ENCODE data around the gene ABCC4.

ABCC4 gene, protein sequence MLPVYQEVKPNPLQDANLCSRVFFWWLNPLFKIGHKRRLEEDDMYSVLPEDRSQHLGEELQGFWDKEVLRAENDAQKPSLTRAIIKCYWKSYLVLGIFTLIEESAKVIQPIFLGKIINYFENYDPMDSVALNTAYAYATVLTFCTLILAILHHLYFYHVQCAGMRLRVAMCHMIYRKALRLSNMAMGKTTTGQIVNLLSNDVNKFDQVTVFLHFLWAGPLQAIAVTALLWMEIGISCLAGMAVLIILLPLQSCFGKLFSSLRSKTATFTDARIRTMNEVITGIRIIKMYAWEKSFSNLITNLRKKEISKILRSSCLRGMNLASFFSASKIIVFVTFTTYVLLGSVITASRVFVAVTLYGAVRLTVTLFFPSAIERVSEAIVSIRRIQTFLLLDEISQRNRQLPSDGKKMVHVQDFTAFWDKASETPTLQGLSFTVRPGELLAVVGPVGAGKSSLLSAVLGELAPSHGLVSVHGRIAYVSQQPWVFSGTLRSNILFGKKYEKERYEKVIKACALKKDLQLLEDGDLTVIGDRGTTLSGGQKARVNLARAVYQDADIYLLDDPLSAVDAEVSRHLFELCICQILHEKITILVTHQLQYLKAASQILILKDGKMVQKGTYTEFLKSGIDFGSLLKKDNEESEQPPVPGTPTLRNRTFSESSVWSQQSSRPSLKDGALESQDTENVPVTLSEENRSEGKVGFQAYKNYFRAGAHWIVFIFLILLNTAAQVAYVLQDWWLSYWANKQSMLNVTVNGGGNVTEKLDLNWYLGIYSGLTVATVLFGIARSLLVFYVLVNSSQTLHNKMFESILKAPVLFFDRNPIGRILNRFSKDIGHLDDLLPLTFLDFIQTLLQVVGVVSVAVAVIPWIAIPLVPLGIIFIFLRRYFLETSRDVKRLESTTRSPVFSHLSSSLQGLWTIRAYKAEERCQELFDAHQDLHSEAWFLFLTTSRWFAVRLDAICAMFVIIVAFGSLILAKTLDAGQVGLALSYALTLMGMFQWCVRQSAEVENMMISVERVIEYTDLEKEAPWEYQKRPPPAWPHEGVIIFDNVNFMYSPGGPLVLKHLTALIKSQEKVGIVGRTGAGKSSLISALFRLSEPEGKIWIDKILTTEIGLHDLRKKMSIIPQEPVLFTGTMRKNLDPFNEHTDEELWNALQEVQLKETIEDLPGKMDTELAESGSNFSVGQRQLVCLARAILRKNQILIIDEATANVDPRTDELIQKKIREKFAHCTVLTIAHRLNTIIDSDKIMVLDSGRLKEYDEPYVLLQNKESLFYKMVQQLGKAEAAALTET (N-terminal part only)

DNA sequence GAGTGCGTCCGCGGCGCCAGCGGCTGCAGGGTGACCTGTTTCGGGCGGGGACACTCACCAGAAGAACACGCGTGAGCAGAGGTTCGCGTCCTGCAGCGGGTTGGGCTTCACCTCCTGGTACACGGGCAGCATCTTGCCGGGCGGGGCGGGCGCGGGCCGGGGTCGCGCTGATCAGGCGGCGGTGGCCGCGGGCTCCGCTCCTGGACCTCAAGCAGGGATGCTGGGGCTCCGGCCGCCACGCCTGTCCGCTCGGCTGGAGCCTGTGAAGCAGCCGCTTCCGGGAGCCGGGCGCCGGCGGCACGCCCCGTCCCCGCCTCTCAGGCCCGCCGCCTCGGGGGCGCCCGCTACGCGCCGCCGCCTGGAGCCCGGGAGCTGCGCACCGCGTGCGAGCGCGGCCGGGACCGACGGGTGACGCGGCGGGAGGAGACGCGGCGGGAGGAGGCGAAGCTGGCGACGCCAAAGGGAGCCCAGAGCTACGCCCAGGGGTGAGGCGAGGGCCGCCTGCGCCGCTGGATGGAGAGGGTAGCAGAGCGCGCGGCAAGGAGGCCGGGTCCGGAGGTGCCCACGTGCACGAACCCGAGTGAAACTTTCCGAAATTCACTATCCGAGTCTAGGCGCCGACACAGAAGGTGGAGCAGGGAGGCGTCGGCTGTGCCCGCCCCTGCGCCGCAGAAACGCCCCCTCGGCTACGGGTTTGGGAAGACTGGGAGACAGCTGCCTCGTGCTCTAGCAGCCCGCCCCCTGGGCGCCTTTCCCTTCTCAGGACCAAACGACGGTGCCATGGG, at the start of gene ABCC4:
Gene ABCC4 (minus strand): TSS at position 269 of the 785 bp plus-strand sequence. CDS start 137 bp downstream, at position 132.
- peak; percentile 19 for DNase-seq

DNA sequence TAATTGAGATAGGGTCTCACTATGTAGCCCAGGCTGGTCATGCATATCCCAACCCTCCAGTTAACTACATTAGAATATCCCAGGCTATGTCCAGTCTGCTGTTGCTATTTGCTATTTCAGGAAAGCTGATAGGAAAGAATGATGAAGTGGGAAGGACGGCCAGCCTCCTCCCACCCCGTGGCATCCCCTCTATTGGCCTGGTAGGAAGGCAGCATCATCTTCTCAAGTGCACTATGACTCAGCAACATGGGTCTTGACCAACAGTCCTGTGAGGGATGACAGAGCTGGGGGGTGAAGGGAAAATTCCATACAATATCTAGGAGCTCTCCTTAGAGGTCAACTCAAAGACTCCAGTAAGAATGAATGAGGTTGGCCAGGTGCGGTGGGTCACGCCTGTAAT, 48.0 kb upstream of the ABCC4 start:
- DNase-seq = no peak

DNA sequence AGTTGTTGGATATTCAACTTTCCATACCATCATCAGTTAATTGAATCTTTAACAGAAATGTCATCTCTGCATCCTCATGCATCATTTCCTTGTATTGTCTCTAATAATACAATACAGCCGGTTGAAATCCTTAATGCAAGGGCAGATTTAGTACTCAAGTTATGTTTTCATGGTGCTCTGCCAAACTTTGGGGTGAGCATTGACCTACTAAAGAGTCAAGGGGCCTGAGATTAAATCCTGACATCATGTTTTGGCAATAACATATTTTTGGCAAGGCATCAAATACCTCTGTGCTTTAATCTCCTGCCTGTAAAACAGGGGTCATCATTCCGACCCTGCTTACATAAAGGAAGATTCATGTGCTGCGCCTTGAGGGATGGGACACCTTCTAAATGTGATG, 42.7 kb upstream of the ABCC4 start:
- DNase-seq = no peak

DNA sequence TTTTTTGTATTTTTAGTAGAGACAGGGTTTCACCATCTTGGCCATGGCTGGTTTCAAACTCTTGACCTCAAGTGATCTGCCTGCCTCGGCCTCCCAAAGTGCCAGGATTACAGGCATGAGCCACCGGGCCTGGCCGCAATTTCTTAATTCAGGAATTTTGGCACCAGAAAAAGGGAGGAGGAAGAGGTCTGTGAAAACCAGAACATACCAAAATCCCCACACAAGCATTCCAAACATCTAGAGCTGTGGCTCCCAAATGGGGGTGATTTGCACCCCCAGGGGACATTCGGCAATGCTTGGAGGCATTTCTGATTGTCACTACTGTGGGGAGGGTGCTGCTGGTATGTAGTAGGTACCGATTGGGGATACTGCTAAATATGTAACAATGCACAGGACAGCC, 40.2 kb upstream of the ABCC4 start:
- no peak for DNase-seq

DNA sequence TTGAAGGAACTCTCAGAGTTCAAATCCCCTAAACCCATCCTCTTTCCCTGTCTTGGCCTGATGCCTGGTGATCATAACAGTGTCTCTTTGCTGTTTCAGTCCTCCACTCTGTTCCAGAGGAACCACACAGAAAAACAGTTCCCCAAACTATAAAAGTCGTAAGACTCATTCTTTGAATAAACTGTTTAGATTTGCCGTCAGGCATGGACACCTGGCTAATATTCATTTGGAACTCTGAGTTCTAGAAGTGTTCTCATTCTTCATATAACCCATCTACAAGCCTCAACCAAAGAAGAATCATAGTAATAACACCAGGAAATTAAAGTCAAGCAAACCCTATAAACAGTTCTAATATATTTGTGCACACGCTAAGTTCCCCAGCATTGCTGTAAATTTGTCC, 37.7 kb upstream of the ABCC4 start:
- DNase-seq = no peak

DNA sequence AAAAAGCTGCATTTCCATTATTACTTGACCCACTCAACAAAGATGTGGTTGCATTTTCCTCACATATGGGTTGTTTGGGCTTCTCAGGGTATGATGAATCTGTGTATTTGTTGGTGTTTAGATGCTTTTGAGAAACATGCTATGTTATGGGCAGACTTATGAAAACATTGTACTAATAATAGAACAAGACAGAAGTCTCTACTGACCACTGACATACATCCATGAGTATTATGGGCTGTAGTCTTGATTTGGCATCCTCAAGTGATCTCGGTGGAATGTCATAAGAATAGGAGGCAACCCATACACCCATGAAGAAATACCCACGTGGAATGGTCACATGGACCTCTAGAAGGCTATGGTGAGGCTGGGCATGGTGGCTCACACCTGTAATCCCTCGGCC, 36.3 kb upstream of the ABCC4 start:
- DNase-seq = no peak

DNA sequence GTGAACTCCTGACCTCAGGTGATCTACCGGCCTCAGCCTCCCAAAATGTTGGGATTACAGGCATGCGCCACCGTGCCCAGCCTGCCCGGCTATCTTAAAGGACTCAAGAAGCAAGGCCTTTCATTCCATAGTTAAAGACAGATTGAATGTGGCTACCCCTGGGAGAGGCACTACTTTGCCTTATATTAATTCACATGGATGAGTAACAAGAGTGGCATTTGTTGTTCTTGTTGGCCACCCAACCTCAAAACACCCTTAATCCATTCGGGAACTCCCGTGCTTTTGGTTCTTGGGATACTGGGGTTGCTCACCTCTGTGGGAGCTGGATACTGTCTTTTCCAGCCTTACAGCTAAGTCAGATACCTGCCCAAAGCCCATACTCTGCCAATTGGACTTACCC, 34.4 kb upstream of the ABCC4 start:
- no peak for DNase-seq

DNA sequence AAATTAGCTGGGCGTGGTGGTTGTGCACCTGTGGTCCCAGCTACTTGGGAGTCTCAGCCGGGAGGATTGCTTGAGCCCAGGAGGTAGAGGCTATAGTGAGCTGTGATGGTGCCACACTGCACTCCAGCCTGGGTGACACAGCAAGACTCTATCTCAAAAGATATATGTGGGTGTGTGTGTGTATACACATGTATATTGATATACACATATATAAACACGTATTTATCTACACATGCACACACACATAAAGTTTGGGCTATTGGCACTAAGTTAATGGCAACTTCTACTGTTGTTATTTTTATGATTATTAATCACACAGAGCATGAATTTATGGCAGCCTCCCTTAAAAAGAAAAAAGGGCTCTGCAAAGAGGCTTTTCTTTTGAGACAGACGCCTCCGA, 27.1 kb upstream of the ABCC4 start:
- no peak for DNase-seq

DNA sequence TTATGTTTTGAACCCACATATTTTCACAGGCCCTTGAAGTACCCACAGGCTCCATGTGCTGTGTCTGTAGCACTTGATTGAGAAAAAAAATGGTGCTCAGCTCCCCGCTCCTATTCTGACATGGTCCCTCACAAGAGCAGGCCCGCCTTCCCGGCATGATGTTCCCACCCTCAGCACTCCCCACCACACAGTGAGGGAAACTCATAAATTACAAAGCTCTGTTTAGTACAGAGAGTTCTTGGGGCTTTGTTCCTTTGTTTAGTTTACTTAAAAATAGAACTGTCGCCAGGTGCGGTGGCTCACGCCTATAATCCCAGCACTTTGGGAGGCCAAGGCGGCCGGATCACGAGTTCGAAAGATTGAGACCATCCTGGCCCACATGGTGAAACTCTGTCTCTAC, 25.9 kb upstream of the ABCC4 start:
- no peak for DNase-seq

DNA sequence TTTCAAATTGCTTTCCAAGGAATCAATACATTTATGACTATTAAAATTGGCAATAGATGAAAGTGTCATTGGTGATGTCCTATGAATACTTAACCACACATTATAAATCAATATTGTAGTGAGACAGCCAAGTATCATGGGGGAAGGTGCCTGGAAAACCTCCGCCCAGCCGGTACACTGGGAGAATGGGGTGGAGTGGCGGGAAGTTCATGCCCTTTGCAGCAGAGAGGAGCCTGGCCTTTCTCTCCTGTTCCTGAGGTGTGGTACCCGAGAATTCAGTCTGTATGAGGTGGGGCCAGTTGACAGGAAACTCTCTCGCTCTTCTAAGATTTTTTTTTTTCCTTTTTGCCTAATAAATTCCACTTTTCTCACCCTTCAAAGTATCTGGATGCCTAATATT, 25.4 kb upstream of the ABCC4 start:
- DNase-seq = no peak

DNA sequence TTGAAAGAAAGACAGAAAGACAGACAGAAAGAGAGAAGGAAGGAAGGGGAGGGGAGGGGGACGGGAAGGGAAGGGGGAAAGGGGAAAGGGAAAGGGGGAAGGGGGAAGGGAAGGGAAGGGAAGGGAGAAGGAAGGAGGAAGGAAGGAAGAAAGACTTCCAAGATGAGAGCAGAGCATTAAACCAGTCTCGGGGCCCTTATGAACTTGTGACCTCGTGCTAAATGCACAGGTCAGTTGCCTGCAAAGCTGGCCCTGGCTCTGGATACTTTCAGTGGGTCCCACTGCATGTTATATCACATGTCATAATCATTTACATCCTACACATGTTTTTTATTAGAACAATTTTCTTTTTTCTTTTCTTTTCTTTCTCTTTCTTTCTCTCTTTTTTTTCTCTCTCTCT, 24.2 kb upstream of the ABCC4 start:
- DNase-seq = no peak

DNA sequence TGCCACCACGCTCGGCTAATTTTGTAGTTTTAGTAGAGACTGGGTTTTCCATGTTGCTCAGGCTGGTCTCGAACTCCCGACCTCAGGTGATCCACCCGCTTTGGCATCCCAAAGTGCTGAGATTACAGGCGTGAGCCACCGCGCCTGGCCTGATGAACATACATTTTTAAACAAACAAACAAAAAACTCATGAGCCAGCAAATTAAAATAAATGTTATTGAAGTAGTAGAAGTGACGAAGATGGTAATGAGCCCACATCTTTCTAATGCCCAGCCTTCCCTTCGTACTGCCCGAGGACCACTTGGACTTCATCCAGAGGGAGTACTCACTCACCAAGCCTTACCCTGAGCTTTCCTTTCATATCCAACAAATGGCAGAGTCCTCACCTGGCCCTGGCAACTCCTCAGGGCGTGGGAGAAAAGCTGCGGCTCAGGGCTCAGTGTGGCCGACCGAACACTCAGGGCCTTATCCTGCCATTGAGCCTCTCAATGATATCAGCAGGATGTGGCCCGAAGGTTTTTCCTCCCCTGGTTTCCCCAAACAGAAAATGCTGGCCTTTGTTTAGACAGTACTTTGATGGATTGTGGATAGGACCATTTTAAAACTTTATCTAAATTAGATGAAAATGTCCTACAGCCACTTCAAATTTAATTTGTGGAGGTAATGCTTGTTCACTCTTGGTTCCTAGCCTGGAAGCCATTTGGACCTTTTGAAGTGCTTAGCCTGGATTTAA, 22.8 kb upstream of the ABCC4 start:
- no peak for DNase-seq

DNA sequence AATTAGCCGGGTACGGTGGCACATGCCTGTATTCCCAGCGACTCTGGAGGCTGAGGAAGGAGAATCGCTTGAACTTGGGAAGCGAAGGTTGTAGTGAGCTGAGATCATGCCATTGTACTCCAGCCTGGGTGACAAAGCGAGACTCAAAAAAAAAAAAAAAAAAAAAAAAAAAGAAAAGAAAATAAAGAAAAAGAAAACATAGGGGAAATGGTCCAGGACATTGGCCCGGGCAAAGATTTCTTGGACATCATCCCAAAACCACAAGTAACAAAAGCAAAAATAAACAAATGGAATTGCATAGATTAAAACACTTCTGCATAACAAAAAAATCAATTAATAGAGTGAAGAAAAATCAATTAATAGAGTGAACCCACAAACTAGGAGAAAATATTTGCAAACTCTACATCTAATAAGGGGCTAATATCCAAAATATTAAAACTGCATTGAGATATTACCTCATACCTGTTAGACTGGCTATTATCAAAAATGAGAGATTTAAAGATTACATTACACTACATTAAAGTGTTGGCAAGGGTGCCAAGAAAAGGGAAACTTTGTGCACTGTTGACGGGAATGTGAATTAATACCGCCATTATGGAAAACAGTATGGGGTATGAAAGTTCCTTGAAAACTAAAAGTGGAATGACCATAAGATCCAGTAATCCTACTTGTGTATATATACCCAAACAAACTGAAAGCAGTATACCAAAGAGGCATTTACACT, 18.5 kb upstream of the ABCC4 start:
- DNase-seq = no peak

DNA sequence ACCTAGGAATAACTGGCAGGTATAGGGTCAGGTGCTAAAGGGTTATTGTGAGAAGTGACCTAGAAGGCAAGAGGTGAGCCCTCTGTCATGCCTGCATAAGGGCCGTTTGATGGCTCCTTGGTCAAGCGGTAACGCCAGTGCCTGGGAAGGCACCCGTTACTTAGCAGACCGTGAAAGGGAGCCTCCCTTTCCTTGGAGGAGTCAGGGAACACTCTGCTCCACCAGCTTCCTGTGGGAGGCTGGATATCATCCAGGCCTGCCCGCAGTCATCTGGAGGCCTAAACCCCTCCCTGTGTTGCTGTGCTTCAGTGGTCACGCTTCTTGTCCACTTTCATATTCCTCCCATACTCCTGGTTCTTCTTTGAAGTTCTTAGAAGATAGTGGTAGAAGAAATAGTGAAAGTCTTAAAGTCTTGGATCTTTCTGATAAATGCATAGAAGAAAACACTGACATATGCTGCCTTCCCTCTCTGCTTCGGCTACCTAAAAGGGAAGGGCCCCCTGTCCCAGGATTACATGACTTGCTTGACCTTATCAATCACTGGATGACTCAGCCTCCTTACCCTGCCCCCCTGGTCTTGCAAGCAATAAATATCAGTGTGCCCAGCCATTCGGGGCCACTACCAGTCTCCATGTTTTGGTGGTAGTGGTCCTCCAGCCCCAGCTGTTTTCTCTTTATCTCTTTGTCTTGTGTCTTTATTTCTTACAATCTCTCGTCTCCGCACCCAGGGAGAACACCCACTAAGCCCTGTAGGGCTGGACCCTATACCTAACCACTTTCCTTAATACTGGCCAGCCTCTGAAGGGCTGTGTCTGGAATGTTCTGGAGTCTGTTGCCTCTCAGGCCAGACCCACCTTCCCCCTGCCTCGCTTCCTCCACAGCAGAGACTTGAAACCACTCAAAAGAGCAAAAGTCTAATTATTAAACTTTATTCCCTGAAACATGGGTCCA, 16.1 kb upstream of the ABCC4 start:
- DNase-seq = no peak

DNA sequence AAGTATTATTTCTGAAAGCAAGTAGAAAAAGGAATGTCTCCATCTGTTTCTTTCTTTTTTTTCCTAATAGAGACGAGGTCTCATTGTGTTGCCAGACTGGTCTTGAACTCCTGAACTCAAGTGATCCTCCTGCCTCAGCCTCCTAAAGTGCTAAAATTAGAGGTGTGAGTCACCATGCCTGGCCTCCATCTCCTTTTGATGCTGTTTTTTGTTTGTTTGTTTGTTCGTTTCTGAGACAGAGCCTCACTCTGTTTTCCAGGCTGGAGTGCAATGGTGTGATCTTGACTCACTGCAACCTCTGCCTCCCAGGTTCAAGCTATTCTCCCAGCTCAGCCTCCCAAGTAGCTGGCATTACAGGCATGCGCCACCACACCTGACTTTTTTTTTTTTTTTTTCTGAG, 14.5 kb upstream of the ABCC4 start:
- no peak for DNase-seq

DNA sequence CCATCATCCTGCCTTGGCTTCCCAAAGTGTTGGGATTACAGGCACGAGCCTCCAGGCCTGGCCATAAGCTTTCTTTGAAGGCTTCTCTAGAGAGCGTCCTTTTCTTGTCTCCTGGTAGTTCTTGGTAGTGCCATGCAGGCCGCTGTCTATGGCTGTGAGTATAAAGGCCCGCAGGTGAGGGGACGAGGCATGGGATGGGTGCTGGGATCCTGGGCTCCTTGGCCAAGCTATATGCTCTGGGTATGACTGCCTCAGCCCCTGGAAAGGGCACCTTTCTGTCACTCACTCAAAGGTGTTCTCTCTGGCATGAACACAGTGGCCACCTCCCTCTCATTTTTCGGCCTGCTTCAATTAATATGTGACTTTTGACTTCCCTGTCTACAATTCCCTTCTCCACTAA, 6.3 kb upstream of the ABCC4 start:
- no peak for DNase-seq

DNA sequence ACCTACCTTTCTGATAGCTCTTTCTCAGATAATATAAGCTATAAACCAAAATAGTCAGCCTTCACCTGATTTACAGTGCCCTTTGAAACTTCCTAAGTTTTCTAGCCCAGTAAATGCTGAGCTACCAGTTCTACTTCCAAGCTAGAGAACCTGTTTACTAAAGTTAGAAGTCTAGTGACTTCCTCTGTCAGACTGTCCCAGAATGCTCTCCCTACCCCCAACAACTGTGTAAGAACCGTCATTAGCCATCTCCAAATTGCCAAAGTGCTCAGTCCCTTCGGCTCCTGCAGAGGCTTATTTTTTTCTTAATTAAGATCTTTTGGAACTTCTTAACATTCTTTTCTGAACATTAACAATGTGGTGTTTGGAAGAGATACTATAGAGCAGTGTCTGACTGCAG, 3.2 kb upstream of the ABCC4 start:
- DNase-seq = no peak

DNA sequence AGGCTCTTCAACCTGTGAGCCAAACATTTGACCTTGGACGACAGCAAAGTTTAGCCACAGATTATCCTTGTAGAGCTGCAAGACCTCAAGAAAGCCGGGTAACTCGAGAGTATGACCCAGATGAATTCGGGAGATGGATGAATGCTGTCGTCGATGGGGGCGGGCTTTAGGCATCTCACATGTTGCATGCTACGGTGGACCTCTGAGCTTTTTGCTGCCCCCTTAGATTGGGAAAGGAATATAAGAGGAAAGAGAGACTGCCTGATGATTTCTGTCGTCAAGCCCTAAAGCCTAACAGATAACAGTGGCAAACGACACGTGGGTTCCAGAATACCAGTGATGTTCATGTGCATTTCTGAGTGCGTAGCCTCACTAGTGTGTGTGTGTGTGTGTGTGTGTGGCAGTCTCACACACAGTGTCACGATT, 730 bp upstream of the ABCC4 start:
- no peak for DNase-seq

DNA sequence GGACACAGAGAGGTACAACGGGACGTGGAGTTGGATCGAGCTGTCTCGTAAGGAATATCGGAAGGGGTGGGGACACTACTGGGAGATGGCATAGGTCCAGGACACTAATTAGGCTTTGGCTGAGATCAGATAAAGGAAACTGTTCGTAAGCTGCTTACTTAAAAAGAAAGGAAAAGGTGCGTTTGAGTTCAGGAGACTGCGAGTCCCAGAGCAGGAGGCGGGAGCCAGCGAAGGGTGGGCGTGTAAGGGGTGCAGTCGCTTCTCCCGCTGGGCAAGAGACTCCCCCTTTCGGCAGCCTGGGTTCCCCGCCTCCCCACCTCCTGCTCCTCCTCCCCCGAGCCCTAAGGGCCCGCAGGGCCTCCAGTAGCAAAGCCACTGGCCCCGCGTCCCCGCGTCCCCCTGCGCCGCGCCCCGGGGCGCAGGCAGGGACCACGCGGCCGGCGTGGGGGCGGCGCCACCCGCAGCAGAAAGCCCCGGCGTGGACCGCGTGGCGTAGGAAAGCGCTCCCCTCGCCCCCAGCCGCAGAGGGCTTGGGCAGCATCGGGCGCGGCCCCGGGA, 547 bp downstream of the ABCC4 start:
- DNase-seq = peak; percentile 36
